NCI-H1092 treated with DMSO at 0.1 percent for 48 hours (cell line): ENCODE measurements around the gene MRPL11.

Experiments
- DNase-seq: peaks from one replicate; lab custom pipeline; 2025; lab: John Stamatoyannopoulos, UW

Gene MRPL11

DNA sequence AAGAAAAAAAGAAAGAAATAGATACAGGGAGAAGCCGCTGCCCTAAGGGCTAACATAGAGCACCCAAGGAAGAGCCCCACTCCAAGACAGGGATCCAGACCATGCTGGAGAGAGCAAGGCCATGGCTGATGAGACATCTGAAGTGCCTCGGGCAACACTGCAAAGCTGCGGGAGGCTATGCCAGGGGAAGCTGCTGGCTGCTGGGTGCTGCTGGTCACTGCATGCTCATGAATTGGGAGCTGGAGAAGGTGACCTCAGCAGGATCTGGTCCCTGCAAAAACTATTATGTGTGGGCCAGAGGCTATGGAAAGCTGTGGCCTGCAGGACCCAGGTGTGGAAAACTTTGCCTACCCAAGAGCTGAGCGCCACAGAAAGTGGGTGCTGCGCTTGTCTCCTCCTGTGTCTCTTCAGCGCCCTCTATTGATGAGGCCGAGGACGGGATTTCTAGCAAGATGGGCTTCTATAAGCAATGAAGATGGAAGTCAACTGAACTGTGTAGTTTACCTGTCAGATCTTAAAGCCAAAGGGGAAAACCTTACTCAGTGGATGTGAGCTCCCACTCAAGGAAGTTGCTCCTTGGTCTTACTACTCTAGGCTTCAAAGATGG, 49.8 kb downstream of the MRPL11 start:
- DNase-seq = peak; percentile 70

DNA sequence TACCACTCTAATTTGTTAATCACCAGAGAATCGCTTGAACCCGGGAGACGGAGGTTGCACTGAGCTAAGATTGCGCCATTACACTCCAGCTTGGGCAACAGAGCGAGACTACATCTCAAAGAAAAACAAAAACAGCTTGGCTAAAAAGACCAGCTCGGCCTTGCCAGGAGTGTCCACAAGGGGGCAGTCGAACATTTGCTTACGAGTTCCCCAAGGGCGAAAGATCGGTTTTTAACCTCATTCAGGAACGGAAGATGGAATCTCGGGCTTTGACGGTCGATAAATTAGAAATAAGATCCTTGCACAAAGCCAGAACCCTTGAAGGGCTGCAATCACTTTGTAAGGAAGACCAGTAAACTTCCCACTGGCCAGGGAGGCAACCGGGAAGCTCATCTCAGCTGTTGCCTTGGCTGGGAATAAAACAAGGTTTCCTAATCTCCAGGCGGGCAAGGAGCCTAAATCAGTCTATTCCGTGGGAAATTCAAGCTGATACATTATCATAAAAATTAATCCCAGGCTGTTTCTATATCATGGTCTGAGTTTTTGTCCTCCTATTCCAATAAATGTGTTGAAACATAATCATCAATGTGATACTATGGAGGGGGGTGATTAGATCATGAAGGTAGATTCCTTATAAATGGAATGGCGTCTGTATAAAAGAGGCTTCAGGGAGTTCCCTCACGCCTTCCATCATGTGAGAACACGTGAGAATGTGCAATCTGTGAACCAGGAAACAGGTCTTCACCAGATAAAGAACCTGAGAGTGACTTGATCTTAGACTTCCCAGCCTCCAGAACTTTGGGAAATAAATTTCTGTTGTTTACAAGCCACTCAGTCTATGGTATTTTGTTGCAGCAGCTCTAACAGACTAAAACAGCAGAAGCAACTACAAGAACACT, 52.2 kb downstream of the MRPL11 start:
- peak; percentile 66 for DNase-seq
